Measurements from ENCODE around the gene PHLPP1. TPM values are rescaled to one million over a fixed set of nuclear protein-coding genes. Genes with fewer than 3 reads are reported as not detected.
A peak's percentile ranks its signal among the peaks of the same experiment; 100 is the strongest.

PHLPP1 gene
- total and polyA plus RNA-seq, 8 donors = 2.9 to 14.7 (median 8.3) TPM

DNA sequence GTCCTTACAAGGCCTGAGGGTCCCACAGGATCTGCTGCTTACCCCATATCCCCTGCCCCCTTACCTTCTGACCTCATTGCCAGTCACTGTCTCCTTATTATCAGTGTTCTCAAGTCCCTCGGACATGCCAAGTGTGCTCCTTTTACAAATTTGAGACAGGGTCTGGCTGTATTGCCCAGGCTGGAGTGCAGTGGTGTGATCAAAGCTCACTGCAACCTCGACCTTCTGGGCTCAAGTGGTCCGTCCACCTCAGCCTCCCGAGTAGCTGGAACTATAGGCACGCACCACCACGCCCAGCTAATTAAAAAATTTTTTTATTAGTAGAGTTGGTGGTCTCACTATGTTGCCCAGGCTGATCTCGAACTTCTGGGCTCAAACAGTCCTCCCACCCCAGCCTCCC lies 141.0 kb downstream of the PHLPP1 start:
- no peaks in the 10 kb centered on the region for H3K27me3 ChIP-seq
- no peak overlapping the region for H3K27ac ChIP-seq
- H3K4me3 ChIP-seq = no peak overlapping the region
- WGBS, 2 donors = 95 to 97% methylated on average over 7 of the region's 7 CpGs
- no peaks in the 10 kb centered on the region for H3K9me3 ChIP-seq
- no peak for FAIRE-seq
- H3K4me1 ChIP-seq = peaks cover 0 to 7% (median 0%) of the 10 kb centered on the region in 3 donors
- DNase-seq = no peak
- no peak for ATAC-seq
- no peaks in the 10 kb centered on the region for H3K36me3 ChIP-seq
- intact Hi-C loops (cut with DNase I) = no loop called here
- TF ChIP-seq, protein P1, sequence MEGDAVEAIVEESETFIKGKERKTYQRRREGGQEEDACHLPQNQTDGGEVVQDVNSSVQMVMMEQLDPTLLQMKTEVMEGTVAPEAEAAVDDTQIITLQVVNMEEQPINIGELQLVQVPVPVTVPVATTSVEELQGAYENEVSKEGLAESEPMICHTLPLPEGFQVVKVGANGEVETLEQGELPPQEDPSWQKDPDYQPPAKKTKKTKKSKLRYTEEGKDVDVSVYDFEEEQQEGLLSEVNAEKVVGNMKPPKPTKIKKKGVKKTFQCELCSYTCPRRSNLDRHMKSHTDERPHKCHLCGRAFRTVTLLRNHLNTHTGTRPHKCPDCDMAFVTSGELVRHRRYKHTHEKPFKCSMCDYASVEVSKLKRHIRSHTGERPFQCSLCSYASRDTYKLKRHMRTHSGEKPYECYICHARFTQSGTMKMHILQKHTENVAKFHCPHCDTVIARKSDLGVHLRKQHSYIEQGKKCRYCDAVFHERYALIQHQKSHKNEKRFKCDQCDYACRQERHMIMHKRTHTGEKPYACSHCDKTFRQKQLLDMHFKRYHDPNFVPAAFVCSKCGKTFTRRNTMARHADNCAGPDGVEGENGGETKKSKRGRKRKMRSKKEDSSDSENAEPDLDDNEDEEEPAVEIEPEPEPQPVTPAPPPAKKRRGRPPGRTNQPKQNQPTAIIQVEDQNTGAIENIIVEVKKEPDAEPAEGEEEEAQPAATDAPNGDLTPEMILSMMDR (IDR thresholded peaks at IDR 0.05) = no peak

DNA sequence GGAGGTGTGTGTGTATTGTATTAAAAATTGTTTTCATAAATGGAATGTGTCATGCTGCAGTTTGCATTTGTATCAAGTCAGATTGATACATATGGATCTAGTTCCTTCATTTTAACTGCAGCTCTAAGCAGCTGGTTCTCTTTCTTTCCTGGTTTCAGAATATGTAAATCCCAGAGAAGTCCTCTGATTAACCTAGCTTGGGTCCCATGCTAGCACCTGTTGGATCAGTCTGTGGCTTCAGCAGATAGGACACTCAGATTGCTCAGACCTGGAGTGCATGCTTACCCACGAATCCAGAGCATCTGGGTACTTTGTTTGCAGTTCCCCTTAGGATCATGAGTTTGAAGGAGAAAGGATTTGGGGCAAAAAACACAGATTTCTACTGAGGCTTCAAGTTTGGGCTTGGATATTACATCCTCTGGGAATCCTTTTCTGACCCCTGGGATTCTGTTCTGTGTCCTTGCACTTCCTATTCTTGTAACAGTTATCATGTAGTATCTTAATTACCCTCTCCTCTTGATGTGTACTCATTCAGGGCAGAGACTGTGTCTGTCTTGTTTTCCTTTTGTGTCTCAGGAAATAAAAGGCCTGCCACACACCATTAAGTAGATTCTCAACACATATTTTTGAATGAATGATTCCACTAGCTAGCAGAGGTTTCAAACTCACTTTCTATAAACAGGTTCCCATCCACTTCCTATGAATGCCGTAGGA lies 142.1 kb downstream of the PHLPP1 start:
- no peak for DNase-seq
- intact Hi-C loops (cut with DNase I) = no loop called here
- H3K27ac ChIP-seq = no peak overlapping the region
- ATAC-seq = no peak
- H3K9me3 ChIP-seq = no peaks in the 10 kb centered on the region
- WGBS, 2 donors = 71 to 72% methylated on average over 2 of the region's 2 CpGs
- no peaks in the 10 kb centered on the region for H3K36me3 ChIP-seq
- TF ChIP-seq, protein P1 (IDR thresholded peaks at IDR 0.05) = no peak
- no peaks in the 10 kb centered on the region for H3K27me3 ChIP-seq
- peaks cover 0 to 7% (median 0%) of the 10 kb centered on the region in 3 donors for H3K4me1 ChIP-seq
- no peak for FAIRE-seq
- H3K4me3 ChIP-seq = no peak overlapping the region

DNA sequence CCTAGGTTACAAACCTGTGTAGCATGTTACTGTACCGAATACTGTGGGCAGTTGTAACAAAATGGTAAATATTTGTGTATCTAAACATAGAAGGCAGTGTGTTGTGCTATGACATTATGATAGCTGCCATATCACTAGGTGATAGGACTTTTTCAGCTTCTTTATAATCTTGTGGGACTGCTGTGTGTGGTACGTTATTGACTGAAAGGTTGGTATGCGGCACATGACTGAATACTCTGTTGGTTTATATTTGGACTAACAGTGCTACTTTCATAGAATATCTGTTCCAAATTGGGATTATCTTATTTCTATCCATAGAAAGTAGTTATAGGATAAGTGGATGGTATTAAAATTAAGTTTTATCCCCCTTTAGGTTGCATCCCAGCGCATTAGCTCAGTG lies 144.7 kb downstream of the PHLPP1 start:
- intact Hi-C loops (cut with DNase I) = no loop called here
- Histone ChIP-seq H3K4me1 (peaks cover 0 to 7% (median 0%) of the 10 kb centered on the region in 3 donors), H3K27me3 (no peaks in the 10 kb centered on the region), H3K27ac (no peak overlapping the region), H3K36me3 (no peaks in the 10 kb centered on the region), H3K4me3 (no peak overlapping the region), H3K9me3 (no peaks in the 10 kb centered on the region)
- no peak for DNase-seq
- WGBS, 2 donors = 51 to 56% methylated on average over 4 of the region's 4 CpGs
- TF ChIP-seq, protein P1 (IDR thresholded peaks at IDR 0.05) = no peak
- no peak for FAIRE-seq
- peak in 1 of 4 donors; percentile 18 for ATAC-seq

DNA sequence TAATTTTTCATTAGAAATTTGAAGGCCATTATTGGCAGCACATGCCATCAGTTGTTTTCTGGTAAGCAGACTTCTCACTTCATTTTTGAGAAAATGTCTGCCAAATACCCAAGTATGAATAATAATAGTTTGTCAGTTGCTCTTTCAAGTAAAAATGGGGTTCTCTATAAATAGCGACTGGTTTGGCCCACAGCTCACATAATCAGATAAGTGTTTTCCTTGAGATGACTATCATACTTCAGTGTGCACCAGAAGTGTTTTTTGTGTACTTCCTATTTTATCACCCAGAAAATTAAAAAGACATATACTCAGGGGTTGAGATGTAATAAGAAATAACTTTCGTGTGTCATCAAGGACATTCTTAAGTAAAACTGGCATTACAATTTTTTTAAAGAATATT lies 147.1 kb downstream of the PHLPP1 start:
- no peak for DNase-seq
- Histone ChIP-seq H3K4me3 (no peak overlapping the region), H3K27ac (no peak overlapping the region), H3K4me1 (peaks cover 0 to 7% (median 0%) of the 10 kb centered on the region in 3 donors), H3K36me3 (no peaks in the 10 kb centered on the region), H3K27me3 (no peaks in the 10 kb centered on the region), H3K9me3 (no peaks in the 10 kb centered on the region)
- intact Hi-C loops (cut with DNase I) = no loop called here
- TF ChIP-seq, protein P1 (IDR thresholded peaks at IDR 0.05) = no peak
- ATAC-seq = no peak
- no peak for FAIRE-seq
- WGBS, 2 donors = 85 to 86% methylated on average over 2 of the region's 2 CpGs

DNA sequence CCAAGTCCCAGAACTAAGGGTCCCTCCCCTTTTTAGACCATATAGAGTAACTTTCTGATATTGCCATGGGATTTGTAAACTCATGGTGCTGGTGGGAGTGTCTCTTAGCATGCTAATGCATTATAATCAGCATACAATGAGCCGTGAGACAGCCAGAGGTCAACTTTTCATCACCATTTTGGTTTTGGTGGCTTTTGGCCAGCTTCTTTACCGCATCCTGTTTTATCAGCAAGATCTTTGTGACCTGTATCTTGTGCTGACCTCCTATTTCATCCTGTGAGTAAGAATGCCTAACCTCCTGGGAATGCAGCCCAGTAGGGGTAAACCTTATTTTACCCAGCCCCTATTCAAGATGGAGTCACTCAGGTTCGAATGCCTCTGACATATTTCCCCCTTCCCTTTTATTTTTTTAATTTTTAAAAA lies 148.2 kb downstream of the PHLPP1 start:
- ATAC-seq (no peak), FAIRE-seq (no peak), DNase-seq (no peak)
- Histone ChIP-seq H3K4me1 (peaks cover 0 to 7% (median 0%) of the 10 kb centered on the region in 3 donors), H3K9me3 (no peaks in the 10 kb centered on the region), H3K27ac (no peak overlapping the region), H3K4me3 (no peak overlapping the region), H3K27me3 (no peaks in the 10 kb centered on the region), H3K36me3 (no peaks in the 10 kb centered on the region)
- WGBS, 2 donors = 88 to 90% methylated on average over 3 of the region's 3 CpGs
- intact Hi-C loops (cut with DNase I) = no loop called here
- TF ChIP-seq, protein P1 (IDR thresholded peaks at IDR 0.05) = no peak
